Prostate gland (tissue), 2 donors: Measurements from ENCODE around the gene WDR93.

ENCODE experiments used
- CTCF ChIP-seq, 4 experiments: fragments of 200-600 bp in 2 of 4; fragments of 450-650 bp in 2 of 4; sonication (generic) in 2 of 4; IDR thresholded peaks; 1 replicate in 3 of 4; 2 replicates in 1 of 4; pipeline ENCODE4 v1.5.1; 2016 to 2019; ENCODE audit warnings: antibody characterized with exemption in 4 of 4, mild to moderate bottlenecking in 2 of 4, moderate library complexity in 2 of 4
- POLR2A ChIP-seq: fragments of 450-650 bp; IDR thresholded peaks from one replicate; pipeline ENCODE4 v1.6.1; 2016; ENCODE audit warnings: antibody characterized with exemption, mild to moderate bottlenecking

DNA sequence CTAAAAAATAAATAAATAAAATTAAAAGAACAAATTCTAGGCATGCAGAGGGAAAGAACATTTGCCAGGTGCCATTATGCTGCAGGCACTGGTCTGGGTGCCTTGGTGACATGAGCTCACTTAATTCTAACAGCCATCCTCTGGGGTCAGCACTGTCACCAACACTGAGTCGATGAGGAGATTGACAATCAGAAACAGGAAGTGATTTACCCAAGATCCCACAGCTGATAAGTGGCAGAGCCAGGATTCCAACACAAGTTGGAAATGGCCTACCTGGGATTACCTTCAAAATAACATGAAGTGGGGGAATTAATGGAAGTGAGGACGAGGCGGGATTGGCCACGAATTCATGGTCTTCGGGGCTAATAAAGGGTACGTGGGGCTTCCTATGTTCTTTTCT lies 15.0 kb upstream of the WDR93 start:
- TF ChIP-seq POLR2A: no peak
- TF ChIP-seq CTCF (IDR thresholded peaks at IDR 0.05): no peak
